HepG2 (cell line): ENCODE data around the gene INHBE. TPM values are rescaled to one million over a fixed set of nuclear protein-coding genes. Genes with fewer than 3 reads are reported as not detected.

Experiments
- BRCA1 ChIP-seq: sonication (generic); formaldehyde crosslinking; IDR thresholded peaks from 2 replicates; pipeline ENCODE4 v1.4.0; 2020; ENCODE audit warnings: missing genetic modification reagents
- DMAP1 ChIP-seq: IDR thresholded peaks from 2 replicates; pipeline ENCODE4 v1.6.1; 2016
- EHMT2 ChIP-seq: fragments of 200-600 bp; sonication (generic); IDR thresholded peaks from 2 replicates; pipeline ENCODE4 v1.7.0; 2017; ENCODE audit warnings: antibody characterized with exemption, low read depth, low read length, borderline replicate concordance
- GPBP1L1 ChIP-seq: sonication (generic); formaldehyde crosslinking; IDR thresholded peaks from 2 replicates; pipeline ENCODE4 v1.5.0; 2020; ENCODE audit warnings: mild to moderate bottlenecking, missing genetic modification reagents
- GTF2F1 ChIP-seq: fragments of 150-350 bp; IDR thresholded peaks from 2 replicates; pipeline ENCODE4 v1.6.1; 2014; ENCODE audit warnings: low read length
- HNF4G ChIP-seq, 2 experiments: sonication (generic) in 1 of 2; formaldehyde crosslinking in 1 of 2; IDR thresholded peaks; 2 replicates each; pipeline versions ENCODE4 v1.4.0 to v1.6.1; 2011 to 2020; ENCODE audit warnings: borderline replicate concordance in 2 of 2, low read depth in 2 of 2, mild to moderate bottlenecking in 2 of 2, low read length in 1 of 2, missing genetic modification reagents in 1 of 2, moderate library complexity in 1 of 2
- KMT2B ChIP-seq: IDR thresholded peaks from 2 replicates; pipeline ENCODE4 v1.6.1; 2016; ENCODE audit warnings: missing genetic modification reagents, missing compliant biosample characterization
- MAF1 ChIP-seq: sonication (generic); formaldehyde crosslinking; IDR thresholded peaks from 2 replicates; pipeline ENCODE4 v1.5.0; 2020; ENCODE audit warnings: missing genetic modification reagents, borderline replicate concordance
- MED13 ChIP-seq: sonication (generic); formaldehyde crosslinking; IDR thresholded peaks from 2 replicates; pipeline ENCODE4 v1.5.0; 2020; ENCODE audit warnings: missing genetic modification reagents
- MLLT10 ChIP-seq: sonication (generic); formaldehyde crosslinking; IDR thresholded peaks from 2 replicates; pipeline ENCODE4 v1.4.0; 2020; ENCODE audit warnings: missing genetic modification reagents
- NCOA1 ChIP-seq: sonication (generic); formaldehyde crosslinking; IDR thresholded peaks from 2 replicates; pipeline ENCODE4 v1.9.0; 2021; ENCODE audit warnings: missing genetic modification reagents
- NFYB ChIP-seq: sonication (generic); formaldehyde crosslinking; IDR thresholded peaks from 2 replicates; pipeline ENCODE4 v1.4.0; 2020; ENCODE audit warnings: missing genetic modification reagents
- SAFB2 ChIP-seq: sonication (generic); formaldehyde crosslinking; IDR thresholded peaks from 2 replicates; pipeline ENCODE4 v1.5.1; 2020; ENCODE audit warnings: missing genetic modification reagents, low read depth, mild to moderate bottlenecking, borderline replicate concordance
- SMAD1 ChIP-seq: sonication (generic); formaldehyde crosslinking; IDR thresholded peaks from 2 replicates; pipeline ENCODE4 v1.4.0; 2020; ENCODE audit warnings: missing genetic modification reagents, low read depth, mild to moderate bottlenecking, borderline replicate concordance
- SP140L ChIP-seq: sonication (generic); formaldehyde crosslinking; IDR thresholded peaks from 2 replicates; pipeline ENCODE4 v1.4.0; 2020; ENCODE audit warnings: missing genetic modification reagents, borderline replicate concordance
- ZBTB25 ChIP-seq: IDR thresholded peaks from 2 replicates; pipeline ENCODE4 v1.6.1; 2018; ENCODE audit warnings: missing genetic modification reagents
- ZBTB33 ChIP-seq: sonication (generic); formaldehyde crosslinking; IDR thresholded peaks from 2 replicates; pipeline ENCODE4 v1.4.0; 2020; ENCODE audit warnings: missing genetic modification reagents
- ZBTB38 ChIP-seq: sonication (generic); formaldehyde crosslinking; IDR thresholded peaks from 2 replicates; pipeline ENCODE4 v1.5.1; 2020; ENCODE audit warnings: mild to moderate bottlenecking, missing genetic modification reagents
- ZFY ChIP-seq: sonication (generic); formaldehyde crosslinking; IDR thresholded peaks from 2 replicates; pipeline ENCODE4 v1.4.0; 2020; ENCODE audit warnings: missing genetic modification reagents
- ZNF430 ChIP-seq: sonication (generic); formaldehyde crosslinking; IDR thresholded peaks from 2 replicates; pipeline ENCODE4 v1.9.0; 2021; ENCODE audit warnings: mild to moderate bottlenecking, missing genetic modification reagents
- ZNF556 ChIP-seq: sonication (generic); formaldehyde crosslinking; IDR thresholded peaks from 2 replicates; pipeline ENCODE4 v1.4.0; 2020; ENCODE audit warnings: mild to moderate bottlenecking, missing genetic modification reagents, borderline replicate concordance
- ZNF557 ChIP-seq: sonication (generic); formaldehyde crosslinking; IDR thresholded peaks from 2 replicates; pipeline ENCODE4 v1.4.0; 2020; ENCODE audit warnings: missing genetic modification reagents
- ZNF577 ChIP-seq: sonication (generic); formaldehyde crosslinking; IDR thresholded peaks from 2 replicates; pipeline ENCODE4 v1.4.0; 2020; ENCODE audit warnings: mild to moderate bottlenecking, low read depth, missing genetic modification reagents, borderline replicate concordance
- ZNF724P ChIP-seq: sonication (generic); formaldehyde crosslinking; IDR thresholded peaks from 2 replicates; pipeline ENCODE4 v1.8.0; 2022; ENCODE audit warnings: missing genetic modification reagents, borderline replicate concordance
- ZNF737 ChIP-seq: sonication (generic); formaldehyde crosslinking; IDR thresholded peaks from 2 replicates; pipeline ENCODE4 v1.5.0; 2020; ENCODE audit warnings: missing genetic modification reagents, mild to moderate bottlenecking, borderline replicate concordance
- ZSCAN30 ChIP-seq: sonication (generic); formaldehyde crosslinking; IDR thresholded peaks from 2 replicates; pipeline ENCODE4 v1.5.0; 2020; ENCODE audit warnings: mild to moderate bottlenecking, missing genetic modification reagents
- polyA plus RNA-seq, 8 experiments: library from polyadenylated mRNA; depleted of rRNA in 3 of 8; stranded (reverse) in 7 of 8; unstranded in 1 of 8; fragments of >200 nt; fragmentation: Illumina TruSeq in 4 of 8; extraction: Trizol in 4 of 8; gene quantifications; 2 replicates each; pipeline versions ENCODE4 v1.2.1 to v1.2.3, GENCODE V29; 2011 to 2016; ENCODE audit warnings: low read depth in 4 of 8, missing spikeins in 1 of 8, mixed read lengths in 1 of 8; ENCODE audit not compliant: insufficient read depth in 1 of 8
- total RNA-seq, 5 experiments: library from RNA; depleted of rRNA; stranded (reverse); fragments of >200 nt; fragmentation: Illumina TruSeq; extraction: Trizol; gene quantifications; 2 replicates each; pipeline ENCODE4 v1.2.3, GENCODE V29; 2016; ENCODE audit warnings: low read depth in 1 of 5

The INHBE gene
- total and polyA plus RNA-seq, 2 of the 13 experiments (the other 11 are each of a cell fraction or from before 2014, with no cell fraction given), result 17.0 to 32.0 TPM

DNA sequence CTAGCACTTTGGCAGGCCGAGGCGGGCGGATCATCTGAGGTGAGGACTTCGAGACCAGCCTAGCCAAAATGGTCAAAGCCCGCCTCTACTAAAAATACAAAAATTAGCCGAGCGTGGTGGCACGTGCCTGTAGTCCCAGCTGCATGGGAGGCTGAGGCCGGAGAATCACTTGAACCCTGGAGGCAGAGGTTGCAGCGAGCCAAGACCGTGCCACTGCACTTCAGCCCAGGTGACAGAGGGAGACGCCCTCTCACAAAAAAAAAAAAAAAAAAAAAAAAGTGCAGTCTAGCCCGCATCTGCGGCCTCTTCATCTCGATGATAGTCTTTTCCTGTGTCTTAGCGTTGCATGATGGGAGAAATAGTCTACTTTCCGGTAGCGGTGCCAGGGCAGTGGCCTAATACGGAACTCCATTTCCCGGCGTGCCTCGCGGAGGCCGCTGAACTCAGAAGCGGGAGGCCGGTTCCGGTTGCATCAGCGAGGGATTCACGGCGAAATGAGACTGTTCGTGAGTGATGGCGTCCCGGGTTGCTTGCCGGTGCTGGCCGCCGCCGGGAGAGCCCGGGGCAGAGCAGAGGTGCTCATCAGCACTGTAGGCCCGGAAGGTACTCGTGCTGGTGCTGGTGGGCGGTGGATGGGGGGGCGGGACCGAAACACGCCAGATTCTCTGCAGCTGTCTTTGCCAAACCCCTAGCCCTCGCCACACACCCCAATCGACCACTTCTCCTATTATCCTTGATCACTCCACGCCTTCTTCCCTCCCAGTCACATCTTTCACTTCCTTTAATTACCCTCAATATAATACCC, 32.7 kb downstream of the INHBE start, which contains the start of gene MARS1 (continued):
- TF ChIP-seq ZNF724P (CRISPR knock-in tag) (no peak), ZNF737 (no peak), EHMT2 (no peak), ZNF577 (CRISPR knock-in tag) (no peak), MAF1 (CRISPR knock-in tag) (no peak), KMT2B (CRISPR knock-in tag) (peak; percentile 88), ZNF556 (no peak), MED13 (no peak), ZSCAN30 (CRISPR knock-in tag) (no peak), ZNF557 (no peak), GTF2F1 (no peak), HNF4G (IDR thresholded peaks at IDR 0.05; ENCODE audit: borderline replicate concordance, low read depth, low read length) (no peak), HNF4G (CRISPR knock-in tag; IDR thresholded peaks at IDR 0.05; ENCODE audit: borderline replicate concordance, low read depth) (no peak), DMAP1 (CRISPR knock-in tag) (peak; percentile 94), SP140L (CRISPR knock-in tag) (no peak), SMAD1 (CRISPR knock-in tag) (0 out of 2 replicates have a peak, but pooled peaks have one; percentile 36), ZBTB33 (CRISPR knock-in tag) (no peak), ZBTB25 (CRISPR knock-in tag) (peak; percentile 80; the same call in 1 of the 2 replicates), MLLT10 (CRISPR knock-in tag) (no peak), SAFB2 (CRISPR knock-in tag) (no peak), NCOA1 (CRISPR knock-in tag) (no peak), BRCA1 (CRISPR knock-in tag) (no peak), NFYB (CRISPR knock-in tag) (no peak), ZBTB38 (CRISPR knock-in tag) (no peak), GPBP1L1 (no peak), ZNF430 (CRISPR knock-in tag) (peak; percentile 65; the same call in 1 of the 2 replicates), ZFY (CRISPR knock-in tag) (peak; percentile 76)
